GM12878 (cell line): ENCODE data around the gene DDX51. TPM values are rescaled to one million over a fixed set of nuclear protein-coding genes. Genes with fewer than 3 reads are reported as not detected.
A peak's percentile ranks its signal among the peaks of the same experiment; 100 is the strongest.

ENCODE experiments used
- ASH2L ChIP-seq: fragments of 300-600, 200-600 bp; sonication (generic); IDR thresholded peaks from 2 replicates; pipeline ENCODE4 v1.6.1; 2017; ENCODE audit warnings: low read depth, mild to moderate bottlenecking, borderline replicate concordance
- BCL11A ChIP-seq: IDR thresholded peaks from 2 replicates; pipeline ENCODE4 v1.6.1; 2011; ENCODE audit warnings: low read depth, low read length
- CBX3 ChIP-seq: fragments of 200-600 bp; sonication (generic); IDR thresholded peaks from 2 replicates; pipeline ENCODE4 v1.6.1; 2016; ENCODE audit warnings: low read depth, borderline replicate concordance
- CBX5 ChIP-seq: sonication (generic); IDR thresholded peaks from 2 replicates; pipeline ENCODE4 v1.6.1; 2016; ENCODE audit warnings: low read depth, moderate library complexity, mild to moderate bottlenecking, inconsistent platforms
- FOS ChIP-seq: IDR thresholded peaks from 3 replicates; pipeline ENCODE4 v1.6.1; 2011; ENCODE audit warnings: borderline replicate concordance; ENCODE audit not compliant: insufficient read length; ENCODE audit errors: extremely low read depth
- GABPA ChIP-seq: IDR thresholded peaks from 2 replicates; pipeline ENCODE4 v1.6.1; 2014; ENCODE audit warnings: antibody characterized with exemption, low read depth, mild to moderate bottlenecking, inconsistent platforms
- MLLT1 ChIP-seq: fragments of 450-650 bp; IDR thresholded peaks from 2 replicates; pipeline ENCODE4 v1.6.1; 2016; ENCODE audit warnings: mild to moderate bottlenecking
- MXI1 ChIP-seq: fragments of 150-350 bp; IDR thresholded peaks from 2 replicates; pipeline ENCODE4 v1.6.1; 2011; ENCODE audit warnings: low read depth, mild to moderate bottlenecking, inconsistent platforms, low read length, improper control_type of control experiment
- NFYA ChIP-seq: IDR thresholded peaks from 2 replicates; pipeline ENCODE4 v1.6.1; 2011; ENCODE audit warnings: low read depth, mild to moderate bottlenecking, low read length, improper control_type of control experiment, borderline replicate concordance
- NFYB ChIP-seq: IDR thresholded peaks from 2 replicates; pipeline ENCODE4 v1.6.1; 2011; ENCODE audit warnings: low read depth, mild to moderate bottlenecking, low read length, improper control_type of control experiment, moderate library complexity; ENCODE audit not compliant: insufficient read depth
- NR2C1 ChIP-seq: fragments of 450-650 bp; IDR thresholded peaks from 2 replicates; pipeline ENCODE4 v1.6.1; 2017; ENCODE audit warnings: antibody characterized with exemption, mild to moderate bottlenecking, moderate library complexity
- POLR2AphosphoS2 ChIP-seq: IDR thresholded peaks from 2 replicates; pipeline ENCODE4 v1.6.1; 2011; ENCODE audit warnings: low read depth, mild to moderate bottlenecking, low read length, improper control_type of control experiment, moderate library complexity
- RCOR1 ChIP-seq: conservative IDR thresholded peaks from 2 replicates; pipeline ENCODE4 v1.6.1; 2012; ENCODE audit warnings: low read depth, low read length, improper control_type of control experiment
- SMARCA5 ChIP-seq: fragments of 450-650 bp; IDR thresholded peaks from 2 replicates; pipeline ENCODE4 v1.6.1; 2017; ENCODE audit warnings: mild to moderate bottlenecking
- SMC3 ChIP-seq: IDR thresholded peaks from 2 replicates; pipeline ENCODE4 v1.6.1; 2011; ENCODE audit warnings: low read length, improper control_type of control experiment, borderline replicate concordance
- SREBF1 ChIP-seq: IDR thresholded peaks from 2 replicates; pipeline ENCODE4 v1.6.1; 2012; ENCODE audit warnings: mild to moderate bottlenecking, low read length
- SUZ12 ChIP-seq: fragments of 200-600 bp; sonication (generic); IDR thresholded peaks from one replicate; pipeline ENCODE4 v1.6.1; 2018; ENCODE audit warnings: antibody characterized with exemption, mild to moderate bottlenecking; ENCODE audit not compliant: unreplicated experiment
- YY1 ChIP-seq: IDR thresholded peaks from 2 replicates; pipeline ENCODE4 v1.6.1; 2011; ENCODE audit warnings: low read depth, mild to moderate bottlenecking, low read length
- ZNF592 ChIP-seq: fragments of 450-650 bp; IDR thresholded peaks from 2 replicates; pipeline ENCODE4 v1.6.1; 2017; ENCODE audit warnings: mild to moderate bottlenecking, moderate library complexity
- ZNF622 ChIP-seq: fragments of 450-650 bp; IDR thresholded peaks from 2 replicates; pipeline ENCODE4 v1.6.1; 2017; ENCODE audit warnings: mild to moderate bottlenecking, inconsistent platforms
- ZSCAN29 ChIP-seq: fragments of 450-650 bp; IDR thresholded peaks from 2 replicates; pipeline ENCODE4 v1.6.1; 2017; ENCODE audit warnings: mild to moderate bottlenecking, moderate library complexity
- polyA plus RNA-seq, 11 experiments: library from polyadenylated mRNA; depleted of rRNA in 4 of 11; unstranded in 6 of 11; stranded (reverse) in 5 of 11; fragments of >200 nt; fragmentation: Nextera tagmentation in 4 of 11; fragmentation: Illumina TruSeq in 1 of 11; extraction: Ambion mirVana in 4 of 11; extraction: Trizol in 1 of 11; gene quantifications; 1 replicate in 1 of 11; 2 replicates in 10 of 11; pipeline versions ENCODE4 v1.2.1 to v1.2.3, GENCODE V29; 2011 to 2016; ENCODE audit warnings: inconsistent platforms in 2 of 11, missing spikeins in 2 of 11, low read depth in 1 of 11
- total RNA-seq, 4 experiments: library from RNA; depleted of rRNA in 3 of 4; stranded (reverse); fragments of >200 nt in 3 of 4; fragmentation: Illumina TruSeq in 1 of 4; extraction: Trizol in 1 of 4; gene quantifications; 2 replicates each; pipeline versions ENCODE4 v1.2.1 to v1.2.3, GENCODE V29; 2013 to 2021

The DDX51 gene
- total and polyA plus RNA-seq, 10 of the 15 experiments (the other 5 are each of a cell fraction or from before 2014, with no cell fraction given) = 0.97 to 29.1 (median 9.8) TPM

DNA sequence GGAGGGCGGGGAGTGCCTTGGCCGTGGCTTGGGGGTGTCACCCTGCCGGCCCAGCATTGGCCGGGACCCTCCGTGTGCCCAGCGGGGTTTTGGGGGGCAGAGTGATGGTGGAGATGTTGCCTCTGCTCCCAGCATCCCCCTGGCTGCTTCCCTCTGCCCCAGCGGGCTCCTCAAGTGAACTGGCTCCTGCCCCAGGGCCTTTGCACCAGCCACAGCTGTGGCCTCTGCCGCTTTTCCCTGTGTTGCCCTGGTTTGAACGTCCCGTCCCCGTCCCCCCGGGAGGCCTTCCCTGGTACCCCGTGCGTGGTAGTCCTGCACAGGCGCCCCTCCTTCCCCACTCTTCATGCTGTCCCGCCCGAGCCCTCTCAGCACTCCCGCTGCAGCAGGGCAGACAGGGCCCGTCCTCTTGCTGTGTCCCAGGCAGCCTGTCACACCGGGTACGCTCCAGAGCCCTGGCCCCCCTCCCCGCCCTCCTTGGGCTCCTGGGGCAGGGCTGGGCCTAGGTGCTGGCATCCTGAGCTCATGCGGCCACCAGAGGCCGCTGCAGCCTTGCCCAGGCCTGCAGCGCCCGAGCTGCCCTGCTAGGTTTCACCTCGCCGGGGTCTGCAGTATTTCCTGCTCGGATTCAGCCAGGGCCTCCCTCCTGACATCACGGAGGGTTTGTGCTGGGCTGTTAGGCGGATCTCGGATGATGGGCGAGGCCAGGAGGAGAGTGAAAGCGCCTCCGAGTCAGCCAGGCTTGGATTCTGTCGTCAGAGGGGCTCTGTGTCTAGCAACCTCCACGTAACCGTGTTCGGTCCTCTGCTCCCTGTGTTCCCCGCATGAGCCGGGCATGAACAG, 9.6 kb upstream of the DDX51 start (continued):
- TF ChIP-seq POLR2AphosphoS2 = no peak; the same call in 1 of the 2 replicates
- TF ChIP-seq RCOR1 = no peak
- no peak for TF ChIP-seq ZSCAN29
- no peak for TF ChIP-seq MXI1
- no peak for TF ChIP-seq CBX5
- 0 out of 2 replicates have a peak, but pooled peaks have one; percentile 34 for TF ChIP-seq SMARCA5
- TF ChIP-seq SREBF1 = no peak
- TF ChIP-seq YY1 = peak; percentile 67
- TF ChIP-seq CBX3 = no peak
- TF ChIP-seq NFYA = no peak
- no peak for TF ChIP-seq BCL11A
- TF ChIP-seq SUZ12 = no peak
- no peak for TF ChIP-seq NFYB
- TF ChIP-seq NR2C1 = no peak
- TF ChIP-seq ZNF592 = no peak
- no peak for TF ChIP-seq GABPA
- TF ChIP-seq ASH2L = no peak
- TF ChIP-seq MLLT1 = no peak
- TF ChIP-seq SMC3 = peak; percentile 79
- no peak for TF ChIP-seq ZNF622
- TF ChIP-seq FOS = no peak
